ENCODE data around the gene CAMKK2. TPM values are rescaled to one million over a fixed set of nuclear protein-coding genes. Genes with fewer than 3 reads are reported as not detected.

Gene CAMKK2
- total RNA-seq, 1 experiment from 2014 or later = 24.7 TPM

DNA sequence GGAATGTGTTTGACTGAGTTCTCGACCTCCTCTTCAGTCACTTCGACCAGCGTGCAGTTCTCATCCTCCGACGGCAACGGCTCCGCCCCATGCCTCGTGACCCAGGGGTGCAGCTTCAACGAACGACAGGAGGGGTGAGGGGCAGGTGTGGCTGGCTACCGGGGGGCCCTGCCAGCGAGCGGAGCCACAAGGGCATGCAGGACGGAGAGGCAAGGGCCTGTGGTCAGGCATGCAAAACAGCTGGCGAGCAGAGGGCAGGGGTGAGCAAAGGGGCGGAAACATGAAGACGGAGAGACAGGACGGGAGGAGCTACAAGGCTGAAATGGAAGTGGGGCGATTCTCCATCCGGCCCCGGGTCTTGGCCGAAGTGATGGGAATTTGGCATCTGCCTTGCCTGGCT, 47.9 kb downstream of the CAMKK2 start:
- H3K56ac ChIP-seq (ENCODE audit: insufficient read length, low read depth, low read length) = no peak overlapping the region
- Mint-ChIP-seq H3K36me3 (ENCODE audit: insufficient read depth in 1 of 3, low read depth in 3 of 3) (peaks cover 35 to 59% (median 52%) of the 10 kb centered on the region in 3 experiments; a peak in 6 of 7 replicates), H3K9me3 (no peaks in the 10 kb centered on the region), H3K27me3 (ENCODE audit: low read depth) (no peaks in the 10 kb centered on the region), H3K27ac (no peak overlapping the region), H3K4me1 (no peaks in the 10 kb centered on the region), H3K4me3 (no peak overlapping the region)
- H2BK20ac ChIP-seq (ENCODE audit: low read depth, low read length, poor library complexity, severe bottlenecking) = no peak overlapping the region
- H2BK120ac ChIP-seq (ENCODE audit: low read depth, low read length, poor library complexity, severe bottlenecking) = no peak overlapping the region
- no peak overlapping the region for H3K4me2 ChIP-seq (ENCODE audit: insufficient read depth, insufficient read length, low read length)
- no peak overlapping the region for H2BK15ac ChIP-seq (ENCODE audit: low read depth, low read length)
- no peak overlapping the region for H3K9ac ChIP-seq (ENCODE audit: extremely low read depth, insufficient read length, low read length)
- H4K8ac ChIP-seq (replicated peaks; ENCODE audit: insufficient read length, low read depth, low read length) = no peak overlapping the region
- H3T11ph ChIP-seq (ENCODE audit: low read length) = no peak overlapping the region
- H3K79me2 ChIP-seq (ENCODE audit: insufficient read depth, low read length) = no peaks in the 10 kb centered on the region
- no peaks in the 10 kb centered on the region for H3K9me3 ChIP-seq (ENCODE audit: control insufficient read depth, low read depth, low read length)
- H3K23ac ChIP-seq (ENCODE audit: insufficient read length, low read depth, low read length) = no peak overlapping the region
- no peak overlapping the region for H2BK12ac ChIP-seq (ENCODE audit: insufficient read length, low read depth, low read length)
- no peak for TF ChIP-seq CTCF (conservative IDR thresholded peaks at IDR 0.05)
- H3K27me3 ChIP-seq (ENCODE audit: insufficient read depth, low read length) = no peaks in the 10 kb centered on the region
- no peak overlapping the region for H4K5ac ChIP-seq (ENCODE audit: insufficient read length, low read depth, low read length)
- no peak overlapping the region for H3K18ac ChIP-seq (ENCODE audit: insufficient read length, low read depth, low read length)
- H3K27ac ChIP-seq (ENCODE audit: insufficient read length, low read depth, low read length) = no peak overlapping the region
- H3K23me2 ChIP-seq (ENCODE audit: insufficient read length, low read depth, low read length, poor library complexity, severe bottlenecking) = no peaks in the 10 kb centered on the region
- H4K91ac ChIP-seq (ENCODE audit: insufficient read length, low read depth, low read length) = no peak overlapping the region
- no peak overlapping the region for H3K4ac ChIP-seq (ENCODE audit: low read depth, low read length)
- H3K4me1 ChIP-seq (ENCODE audit: insufficient read depth, low read length) = no peaks in the 10 kb centered on the region
- no peaks in the 10 kb centered on the region for H4K20me1 ChIP-seq (ENCODE audit: control insufficient read depth, insufficient read depth, insufficient read length)
- no peak overlapping the region for H2BK5ac ChIP-seq (ENCODE audit: insufficient read length, low read length)
- no peak overlapping the region; the same call in 1 of the 2 replicates for H3K14ac ChIP-seq (ENCODE audit: insufficient read depth, low read length)
- H3K79me1 ChIP-seq (ENCODE audit: insufficient read depth, low read depth, low read length, poor library complexity, severe bottlenecking) = no peaks in the 10 kb centered on the region
- H2AK5ac ChIP-seq (ENCODE audit: insufficient read length, low read length) = no peak overlapping the region
- no peak overlapping the region for H2AFZ ChIP-seq (ENCODE audit: low read length)
- no peak for DNase-seq
- no CpG with 5 or more reads among the region's 22 CpGs for WGBS (ENCODE audit: extremely low coverage, insufficient read length, low lambda C conversion rate)
